HG03196 (cell line): ENCODE data around the gene QKI.
A peak's percentile ranks its signal among the peaks of the same experiment; 100 is the strongest.

Experiments
- ATAC-seq: cut with Tn5 transposase; IDR thresholded peaks from one replicate; pipeline ENCODE4 v1.9.1; 2021; ENCODE audit not compliant: unreplicated experiment

QKI gene

DNA sequence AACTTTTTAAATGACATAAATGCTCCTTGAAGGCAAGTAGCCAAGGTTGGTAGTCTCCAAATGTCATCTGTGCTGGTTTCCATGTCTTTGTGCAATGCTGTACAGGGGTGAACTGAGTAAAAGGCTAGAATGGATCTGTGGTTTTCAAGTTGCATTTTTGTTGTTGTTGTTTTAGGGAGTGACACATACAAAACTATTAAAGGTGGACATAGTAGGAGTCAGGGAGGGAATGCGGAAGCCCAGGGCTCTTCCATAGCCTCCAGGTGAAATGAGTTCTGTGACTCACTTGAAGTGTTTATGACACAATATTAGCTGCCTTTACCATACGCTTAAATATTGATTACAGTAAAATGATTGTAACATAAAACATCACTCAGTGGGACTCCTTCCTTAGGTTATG lies 22.5 kb upstream of the QKI start:
- no peak for ATAC-seq

DNA sequence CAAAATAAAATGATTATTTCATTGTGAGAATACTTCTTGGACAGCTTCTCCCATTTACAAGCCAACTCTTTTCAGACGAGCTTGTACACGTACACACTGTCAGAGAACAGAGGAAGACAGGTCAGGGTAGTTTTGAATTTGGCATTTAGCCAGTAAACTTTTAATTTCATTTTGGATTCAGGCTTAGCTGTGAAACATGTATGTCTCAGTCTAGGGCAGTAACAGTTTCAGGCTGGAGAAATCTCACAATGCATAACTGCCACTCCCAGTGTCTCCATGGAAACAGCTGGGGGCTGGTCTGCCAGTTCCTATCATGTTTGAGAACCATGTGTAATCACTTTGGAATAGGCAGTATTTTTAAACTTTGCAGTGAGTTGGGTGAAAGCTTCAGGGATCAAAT lies 22.0 kb upstream of the QKI start:
- no peak for ATAC-seq

DNA sequence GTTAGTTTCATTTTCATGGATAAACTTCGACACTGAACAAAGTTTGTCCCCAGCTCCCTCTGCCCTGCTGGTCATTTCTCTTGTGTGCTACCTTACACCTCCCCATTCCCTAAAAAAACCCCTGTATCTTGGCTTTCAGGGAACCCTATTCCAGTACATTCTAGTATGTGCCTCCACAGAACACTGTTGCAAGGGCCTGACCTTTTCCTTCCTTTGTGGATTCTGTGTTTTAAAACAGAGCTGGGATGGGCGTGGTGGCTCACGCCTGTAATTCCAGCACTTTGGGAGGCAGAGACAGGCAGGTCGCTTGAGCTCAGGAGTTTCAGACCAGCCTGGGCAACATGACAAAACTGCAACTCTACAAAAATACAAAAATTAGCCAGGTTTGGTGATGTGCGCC lies 20.6 kb upstream of the QKI start:
- ATAC-seq, result no peak

DNA sequence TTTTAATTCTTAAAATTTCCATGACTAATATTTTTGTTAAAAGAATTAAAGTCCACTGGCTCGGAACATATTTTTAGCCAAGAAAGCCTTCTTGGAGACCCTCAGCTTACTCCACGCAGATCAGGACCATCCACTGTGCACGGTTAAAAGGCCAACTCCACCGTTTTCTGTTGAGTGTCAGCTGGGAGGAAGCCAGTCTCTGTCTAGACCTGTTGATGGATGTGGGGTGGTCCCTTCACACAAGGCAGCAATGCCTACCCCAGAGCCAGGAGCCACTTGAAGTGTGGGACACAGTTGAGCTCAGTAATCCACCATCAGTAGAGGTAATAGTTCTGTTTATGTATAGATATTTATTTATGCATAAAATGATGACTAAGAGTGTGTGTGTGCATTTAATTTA lies 19.9 kb upstream of the QKI start:
- ATAC-seq, result no peak

DNA sequence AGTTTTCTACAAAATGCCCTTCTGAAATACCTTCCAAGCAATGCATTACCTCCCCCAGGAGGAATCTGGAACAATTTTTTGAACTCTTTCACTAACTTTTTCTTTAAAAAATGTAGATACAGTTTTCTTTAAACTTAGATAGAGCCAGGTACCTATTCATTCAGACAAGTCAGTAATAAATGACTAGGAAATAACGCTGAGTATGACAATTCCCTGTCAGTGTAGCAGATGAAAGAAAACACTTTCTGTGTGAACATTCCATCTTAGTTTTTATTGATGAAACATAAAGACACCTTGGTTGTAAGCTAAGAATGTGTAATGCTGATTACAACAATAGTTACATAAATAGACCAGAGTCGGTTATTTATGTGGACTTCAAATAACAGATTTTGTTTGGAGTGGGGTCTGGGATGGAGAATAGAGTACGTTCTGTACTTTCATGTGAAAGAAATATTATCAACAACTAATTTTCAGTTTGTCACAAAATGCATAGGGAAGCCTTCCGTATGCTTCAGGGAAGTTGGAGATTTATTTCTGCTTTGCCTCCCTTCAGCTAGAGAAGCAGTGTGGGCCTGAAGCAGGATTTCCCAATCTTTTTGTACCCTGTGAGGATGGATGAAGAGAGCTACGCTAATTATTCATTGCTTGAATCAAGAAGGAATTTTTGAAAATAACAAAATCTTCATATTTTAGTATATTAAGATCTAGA lies 19.2 kb upstream of the QKI start:
- ATAC-seq, result no peak

DNA sequence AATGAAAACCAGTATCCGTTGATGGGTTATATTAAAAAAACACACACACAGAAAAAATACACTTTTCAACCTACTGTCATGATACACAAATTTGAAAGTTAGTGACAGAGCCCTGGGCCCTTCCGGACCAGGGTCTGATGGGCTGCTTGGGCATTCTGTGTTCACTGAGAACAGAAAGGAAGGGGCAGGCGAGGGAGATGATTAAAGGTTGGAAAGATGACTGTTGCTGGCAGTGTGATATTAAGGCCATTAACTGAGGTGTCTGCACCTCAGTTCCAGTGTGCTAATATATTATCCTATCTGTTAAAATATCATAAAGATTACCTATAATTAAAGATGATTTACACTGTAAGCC lies 18.7 kb upstream of the QKI start:
- ATAC-seq, result no peak

DNA sequence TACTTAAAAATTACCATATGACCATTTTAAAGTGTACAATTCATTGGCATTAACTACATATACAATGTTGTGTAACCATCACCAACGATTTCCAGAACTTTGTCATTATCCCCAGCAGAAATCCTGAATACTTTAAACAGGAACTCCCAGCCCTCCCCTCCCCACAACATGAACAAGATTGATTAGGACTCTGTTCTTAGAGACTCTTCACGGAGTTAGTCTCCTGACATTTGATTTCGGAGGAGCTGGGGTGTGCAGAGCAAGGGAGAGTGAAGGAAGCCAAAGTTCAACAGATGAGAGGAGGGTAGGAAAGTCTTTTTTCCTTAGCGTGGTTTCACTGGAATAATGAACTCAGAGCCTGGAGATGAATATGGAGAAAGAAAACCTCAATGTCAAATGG lies 17.2 kb upstream of the QKI start:
- ATAC-seq, result no peak

DNA sequence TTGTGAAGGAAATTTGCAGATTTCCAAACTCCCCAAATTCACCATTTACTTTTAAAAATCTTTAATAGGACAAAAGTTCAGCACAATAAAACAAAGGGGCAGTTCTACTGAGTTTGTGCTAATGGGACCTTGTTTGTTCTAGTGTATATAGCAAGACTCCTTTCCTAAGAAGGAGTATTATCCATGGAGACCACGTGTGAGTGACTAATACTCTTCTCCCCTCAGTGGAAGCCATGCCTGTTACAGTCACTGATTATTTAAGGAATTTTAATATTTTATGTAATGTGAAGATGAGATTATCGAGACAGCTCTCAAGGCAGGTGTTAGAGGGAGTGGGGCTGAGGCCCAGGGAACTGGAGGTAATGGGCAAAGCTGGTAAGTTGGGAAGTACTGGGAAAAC lies 16.4 kb upstream of the QKI start:
- no peak for ATAC-seq

DNA sequence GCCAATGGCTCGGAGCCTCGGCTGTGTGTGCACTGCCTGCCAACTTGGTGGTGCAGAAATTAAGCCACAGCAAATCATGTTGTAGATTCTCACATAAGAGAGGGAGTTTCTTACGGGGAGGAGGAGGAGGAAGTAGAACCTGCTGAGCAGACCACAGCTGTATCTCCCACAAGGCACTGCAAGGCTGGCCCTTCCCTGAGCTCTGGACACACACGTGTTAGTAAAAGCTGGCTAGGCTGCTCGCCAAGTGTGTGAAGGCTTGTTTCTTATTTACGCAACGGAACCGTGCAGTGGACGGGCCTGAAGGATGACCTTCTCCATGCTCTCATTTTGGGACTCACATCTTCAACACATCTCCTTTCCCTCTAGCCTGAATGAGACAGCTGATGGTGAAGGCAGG lies 15.7 kb upstream of the QKI start:
- ATAC-seq, result no peak

DNA sequence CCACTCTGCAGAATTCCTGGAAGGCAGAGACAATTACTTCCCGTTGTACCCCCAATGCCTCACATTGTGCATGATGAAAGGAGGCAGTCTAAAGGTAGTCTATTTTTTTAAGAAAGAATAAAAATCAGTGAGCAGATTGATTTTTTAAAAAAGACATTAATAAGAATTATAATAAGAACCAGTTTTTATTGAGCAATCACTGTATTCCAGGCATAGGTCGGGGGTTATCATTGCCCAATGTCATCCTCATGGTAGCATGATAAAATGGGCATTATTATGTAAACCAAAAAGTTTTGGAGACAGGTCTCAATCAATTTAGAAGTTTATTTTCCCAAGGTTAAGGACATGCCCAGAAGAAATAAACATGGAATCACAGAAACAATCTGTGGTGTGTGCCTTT lies 14.0 kb upstream of the QKI start:
- ATAC-seq, result no peak

DNA sequence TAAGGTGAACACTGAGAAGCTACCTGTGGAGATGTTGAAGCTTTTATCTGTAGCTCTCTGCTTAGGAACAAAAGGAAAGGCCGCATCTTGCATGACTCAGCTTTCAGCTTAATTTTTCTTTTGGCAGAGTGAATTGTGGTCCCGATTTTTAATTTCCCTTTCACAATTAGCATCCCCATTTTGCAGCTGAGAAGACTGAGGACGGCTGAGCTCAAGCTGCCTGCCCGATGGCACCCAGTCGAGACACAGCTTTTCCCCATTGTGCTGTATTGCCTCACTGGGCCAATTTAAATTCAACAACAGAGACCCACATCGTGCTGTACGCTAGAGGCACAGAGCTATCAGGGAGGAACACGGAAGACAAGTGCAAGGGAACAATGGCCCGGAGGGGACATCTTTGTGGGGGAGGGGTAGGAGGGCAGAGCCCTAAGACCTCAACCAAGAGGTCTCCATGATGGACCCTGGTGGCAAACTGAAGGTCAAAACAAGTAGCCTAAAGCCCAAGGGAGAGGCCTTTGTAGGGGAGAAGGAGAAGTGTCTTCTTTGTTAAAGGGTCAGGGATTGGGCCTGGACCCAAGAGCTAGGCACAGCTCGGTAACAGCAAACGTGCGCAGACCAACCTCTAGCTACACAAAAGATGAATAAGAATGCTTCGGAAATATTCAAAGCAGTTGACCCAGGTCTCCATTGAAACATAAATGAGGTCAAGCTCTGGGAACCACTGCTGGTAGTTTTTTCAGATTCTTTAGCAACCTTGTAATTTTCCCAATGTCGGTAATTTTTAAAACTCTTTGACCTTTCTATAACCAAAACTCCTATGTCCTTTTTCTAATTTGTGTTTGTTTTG lies 13.3 kb upstream of the QKI start:
- ATAC-seq, result no peak

DNA sequence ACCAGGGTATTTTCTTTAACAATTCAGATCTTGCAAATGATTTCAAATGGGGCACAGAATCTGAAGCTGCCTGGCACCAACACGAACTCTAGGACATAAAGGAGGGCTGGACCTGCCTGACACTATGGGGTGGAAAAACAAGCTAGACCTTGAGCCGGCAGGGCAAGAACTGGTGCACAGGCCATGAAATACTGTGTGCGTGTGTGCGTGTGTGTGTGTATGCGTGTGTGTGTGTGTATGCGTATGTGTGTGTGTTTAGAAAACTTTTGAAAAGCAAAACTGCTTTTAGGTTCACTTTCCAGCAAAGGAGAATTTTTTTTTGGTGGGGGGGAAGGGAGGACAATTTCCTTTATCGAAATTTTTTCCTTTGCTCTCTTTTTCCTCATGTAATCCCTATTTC lies 11.9 kb upstream of the QKI start:
- ATAC-seq, result no peak

DNA sequence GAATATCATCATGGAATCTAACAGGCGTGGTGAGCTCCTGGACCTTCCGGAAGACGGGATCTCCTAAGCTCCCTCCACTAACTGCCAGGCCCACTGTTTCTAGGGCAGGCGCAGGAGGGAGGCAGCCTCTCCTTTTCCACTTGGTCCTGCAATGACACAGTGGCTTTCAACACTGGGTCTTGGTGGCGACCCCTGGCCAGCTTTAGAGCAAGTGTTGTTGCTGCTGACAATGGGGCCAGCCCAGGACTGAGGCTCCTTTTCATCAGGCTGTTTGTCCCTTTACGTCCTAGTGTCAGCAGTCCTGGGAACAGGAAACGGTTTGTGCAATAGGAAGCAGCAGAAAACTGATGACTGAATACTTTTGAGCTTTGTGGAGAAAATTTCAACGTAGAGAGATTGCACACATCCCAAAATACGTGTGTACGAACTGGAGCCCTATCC lies 9.7 kb upstream of the QKI start:
- ATAC-seq, result no peak

DNA sequence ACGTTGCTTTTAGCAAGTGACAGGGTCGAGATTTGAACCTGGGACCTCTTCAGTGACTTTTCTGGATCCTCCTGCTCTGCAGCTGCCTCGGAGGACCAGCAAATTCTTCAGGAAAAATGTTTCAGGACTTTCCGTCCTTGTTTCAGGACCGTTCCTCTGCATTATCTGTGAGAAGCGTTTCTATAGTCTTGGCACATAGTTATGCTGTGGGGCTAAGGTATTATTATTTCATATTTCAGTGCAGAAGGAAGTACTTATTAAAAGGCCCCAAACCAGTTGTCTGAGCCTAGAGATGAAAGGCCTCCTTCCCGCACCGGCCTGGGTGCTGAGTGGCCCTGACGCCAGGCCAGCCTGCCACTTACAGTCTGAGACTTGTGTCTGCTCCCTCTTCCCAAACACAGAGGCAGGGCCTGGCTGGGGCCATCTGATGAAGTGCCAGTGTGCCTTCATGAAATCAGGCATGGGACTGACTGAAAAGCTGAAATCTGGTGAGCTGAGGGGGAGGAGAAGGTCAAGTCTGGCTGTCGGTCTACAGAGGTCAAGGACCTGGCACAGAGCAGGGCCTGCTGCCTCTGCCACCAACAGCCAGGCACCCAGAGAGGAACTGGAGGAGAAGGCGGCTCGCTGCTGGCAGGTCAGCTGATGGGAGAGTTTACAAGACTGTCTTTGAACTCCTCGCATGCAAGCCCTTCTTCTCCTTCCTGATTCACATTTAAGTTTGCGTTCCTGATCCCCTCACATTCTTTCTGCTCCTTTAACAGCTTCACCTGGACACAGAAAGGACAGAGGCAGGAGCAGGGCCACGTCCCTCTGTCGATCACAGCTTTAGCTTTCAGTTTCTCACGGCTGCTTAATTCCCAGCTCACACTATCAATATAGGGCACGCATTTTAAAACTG lies 8.9 kb upstream of the QKI start:
- peak; percentile 75 for ATAC-seq

DNA sequence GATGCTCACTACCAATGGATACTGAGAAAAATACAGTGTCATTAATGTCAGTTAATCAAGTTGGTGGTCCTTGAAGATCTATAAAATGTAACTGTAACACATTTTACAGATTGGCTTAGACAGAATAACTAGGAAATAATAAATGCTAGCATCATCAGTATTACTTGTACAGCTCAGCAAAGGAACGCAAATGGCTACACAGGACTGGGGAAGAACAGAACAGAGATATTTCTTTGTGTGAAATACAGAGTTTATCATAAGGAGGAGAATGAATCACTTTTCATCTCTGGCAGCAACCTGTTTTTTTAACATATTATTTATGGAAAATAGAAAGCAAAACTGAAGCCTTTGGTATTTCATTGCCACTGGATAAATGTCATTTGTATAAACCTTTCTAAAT lies 8.2 kb upstream of the QKI start:
- no peak for ATAC-seq

DNA sequence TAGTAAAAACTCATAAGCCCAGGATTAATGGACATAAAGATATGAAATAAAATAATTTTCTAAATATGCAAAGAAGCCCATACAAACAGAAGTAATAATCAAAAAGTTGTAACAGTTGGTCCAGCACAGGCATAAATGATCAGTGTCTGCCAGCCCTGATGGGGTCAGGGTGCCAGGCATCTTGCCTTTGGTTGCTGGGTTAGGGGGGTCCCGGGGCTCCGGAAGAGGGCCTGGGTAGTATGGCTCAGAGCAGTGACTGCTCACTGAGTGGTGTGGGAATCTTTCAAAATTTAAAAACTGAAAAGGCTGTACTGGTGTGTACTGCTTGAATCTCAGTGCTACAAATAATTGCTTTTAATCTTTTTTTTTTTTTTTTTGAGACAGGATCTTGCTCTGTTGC lies 7.7 kb upstream of the QKI start:
- ATAC-seq, result no peak

DNA sequence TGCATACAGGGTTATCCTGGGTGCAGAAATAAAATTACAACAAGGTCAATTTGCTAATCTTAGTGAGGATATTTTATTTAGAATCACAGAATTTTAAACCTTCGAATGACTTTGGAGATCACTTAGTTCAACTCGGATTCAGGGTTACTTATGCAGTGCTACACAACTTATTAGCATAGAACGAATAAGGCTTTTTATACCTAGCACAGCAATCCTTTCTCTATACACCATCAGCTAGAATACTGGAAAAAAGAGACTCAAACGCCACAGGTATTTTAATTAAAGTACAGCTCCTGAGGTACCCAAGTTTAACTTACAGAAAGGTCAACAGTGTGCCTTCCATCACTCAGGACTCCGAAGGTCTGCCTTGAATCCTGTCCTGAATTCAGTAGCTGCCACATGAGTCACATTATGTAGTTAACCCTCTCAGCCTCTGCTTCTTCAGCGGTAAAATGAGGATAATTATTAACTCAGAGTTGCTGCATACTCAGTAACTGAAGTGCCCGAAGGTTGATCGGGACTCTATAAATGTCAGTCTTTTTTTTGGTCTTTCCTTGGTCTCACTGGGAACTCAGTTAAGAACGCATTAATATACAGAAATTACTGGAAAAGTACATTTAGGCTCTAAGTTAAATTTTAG lies 6.0 kb upstream of the QKI start:
- no peak for ATAC-seq

DNA sequence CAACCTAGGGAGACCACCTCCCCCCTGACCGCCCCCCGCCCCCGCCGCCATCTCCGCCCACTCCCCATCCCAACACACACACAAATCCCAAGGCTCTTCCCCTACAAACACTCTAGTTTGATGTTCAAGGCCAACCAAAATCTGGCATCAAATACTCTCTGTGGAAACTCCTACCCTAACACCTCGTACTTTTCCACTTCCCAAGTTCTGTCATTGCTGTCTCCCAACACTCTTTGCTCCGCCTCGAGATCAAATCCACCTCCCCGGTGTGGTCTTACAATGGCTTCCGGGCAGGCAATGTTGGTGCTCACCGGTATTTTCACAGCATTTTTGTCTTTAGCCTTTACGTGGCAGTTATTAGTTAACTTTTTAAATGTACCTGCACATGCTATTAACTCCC lies 4.8 kb upstream of the QKI start:
- ATAC-seq, result no peak

DNA sequence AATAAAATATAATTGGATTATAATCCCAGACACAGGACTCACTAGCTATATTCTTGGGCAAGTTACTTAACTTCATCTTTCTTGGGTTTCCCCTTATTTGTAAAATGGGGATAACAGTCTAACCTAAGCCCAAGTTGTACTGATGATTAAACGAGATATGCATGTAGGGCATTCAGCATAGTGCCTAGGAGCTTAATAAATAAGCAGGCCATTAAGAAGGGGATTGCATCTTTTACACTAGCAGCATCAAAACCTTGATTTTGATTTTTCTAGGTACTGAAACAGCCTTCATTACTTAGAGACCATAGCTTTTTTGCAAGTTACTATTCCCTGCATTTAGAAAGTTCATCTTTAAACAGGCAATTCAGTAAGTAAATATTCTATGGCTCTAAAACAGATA lies 2.2 kb upstream of the QKI start:
- ATAC-seq, result no peak

DNA sequence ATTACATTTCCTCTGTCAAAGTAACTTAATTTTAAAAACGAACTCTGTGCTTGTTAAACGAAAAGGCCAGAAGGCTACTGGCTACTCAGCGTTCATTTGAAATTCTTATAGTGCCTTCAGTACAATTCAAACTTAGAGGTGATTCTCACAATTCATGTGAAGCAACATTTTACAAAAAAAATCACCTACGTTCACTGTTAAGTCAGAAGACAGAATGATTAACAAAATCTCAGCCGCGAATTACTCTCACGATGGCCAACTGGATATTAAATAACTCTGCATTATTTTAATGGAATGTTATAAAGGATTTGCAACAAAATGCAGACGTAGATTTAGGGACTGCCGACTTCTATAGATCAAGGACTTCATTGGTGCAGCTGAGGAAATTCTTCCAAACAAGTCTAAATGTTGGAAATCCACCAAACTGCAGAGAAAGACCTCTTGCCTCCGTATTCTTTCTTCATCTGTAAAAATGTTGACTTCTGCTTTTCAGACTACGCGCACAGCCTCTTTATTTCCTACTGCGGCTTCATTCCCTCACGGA lies 1.6 kb upstream of the QKI start:
- no peak for ATAC-seq
